ENCODE results near the gene ABCF3.

ABCF3 gene

GRCh38 chr3:184142199-184142598 is 43.8 kb upstream of the ABCF3 start:
- POLR2A ChIA-PET, result no interaction called here
- Histone ChIP-seq H3K9me3 (ENCODE audit: control insufficient read depth, insufficient read depth, low read depth, low read length) (no peaks in the 10 kb centered on the region), H3K36me3 (ENCODE audit: control insufficient read depth in 2 of 2, insufficient read depth in 1 of 2, low read length in 2 of 2) (peaks cover 6 to 84% of the 10 kb centered on the region in 2 experiments; a peak in 2 of 3 replicates), H3K27ac (ENCODE audit: extremely low read depth, low read depth, low read length) (no peak overlapping the region), H3K4me3 (ENCODE audit: low read depth, low read length) (no peak overlapping the region), H3K4me1 (ENCODE audit: control insufficient read depth, insufficient read depth, low read length) (no peaks in the 10 kb centered on the region)
- TF ChIP-seq ZNF513 (tag by site-specific recombination; IDR thresholded peaks at IDR 0.05), result 0 out of 2 replicates have a peak, but pooled peaks have one; percentile 23
- peak; percentile 72 for TF ChIP-seq SCRT2 (tag by site-specific recombination; IDR thresholded peaks at IDR 0.05)
- TF ChIP-seq ZNF624 (tag by site-specific recombination; IDR thresholded peaks at IDR 0.05), result no peak
- TF ChIP-seq ZSCAN23 (tag by site-specific recombination; IDR thresholded peaks at IDR 0.05), result no peak
- no peak for TF ChIP-seq ZNF610 (tag by site-specific recombination; IDR thresholded peaks at IDR 0.05; ENCODE audit: borderline replicate concordance)
- 0 out of 2 replicates have a peak, but pooled peaks have one; percentile 56 for TF ChIP-seq SCRT1 (tag by site-specific recombination; IDR thresholded peaks at IDR 0.05; ENCODE audit: borderline replicate concordance)
- no peak for TF ChIP-seq SP2 (tag by site-specific recombination; IDR thresholded peaks at IDR 0.05)
- TF ChIP-seq ZNF518A (tag by site-specific recombination; conservative IDR thresholded peaks at IDR 0.05; ENCODE audit: low read depth), result no peak
- TF ChIP-seq ZBTB48 (tag by site-specific recombination; IDR thresholded peaks at IDR 0.05), result no peak
- CTCF ChIA-PET, result no interaction called here

GRCh38 chr3:184143327-184143726 is 42.7 kb upstream of the ABCF3 start:
- Histone ChIP-seq H3K4me1 (ENCODE audit: control insufficient read depth, insufficient read depth, low read length) (no peaks in the 10 kb centered on the region), H3K36me3 (ENCODE audit: control insufficient read depth in 2 of 2, insufficient read depth in 1 of 2, low read length in 2 of 2) (peaks cover 6 to 75% of the 10 kb centered on the region in 2 experiments; a peak in 2 of 3 replicates), H3K4me3 (ENCODE audit: low read depth, low read length) (no peak overlapping the region), H3K27ac (ENCODE audit: extremely low read depth, low read depth, low read length) (no peak overlapping the region), H3K9me3 (ENCODE audit: control insufficient read depth, insufficient read depth, low read depth, low read length) (no peaks in the 10 kb centered on the region)
- POLR2A ChIA-PET, result interaction anchor here (2.2 kb wide), 1 partner anchor 8 kb away, joined by 6 read pairs; the partner anchor contains the start of gene EIF2B5
- CTCF ChIA-PET, result interaction anchor here (0.5 kb wide), 1 partner anchor 97 kb away, joined by 4 read pairs; no protein-coding TSS in a partner anchor
- TF ChIP-seq BCL11A (tag by site-specific recombination; IDR thresholded peaks at IDR 0.05; ENCODE audit: low read depth), result no peak
- TF ChIP-seq ZNF776 (tag by site-specific recombination; IDR thresholded peaks at IDR 0.05; ENCODE audit: borderline replicate concordance), result no peak
- no peak for TF ChIP-seq ZNF311 (tag by site-specific recombination; IDR thresholded peaks at IDR 0.05; ENCODE audit: borderline replicate concordance)
- TF ChIP-seq ZNF114 (tag by site-specific recombination; IDR thresholded peaks at IDR 0.05), result no peak
- no peak for TF ChIP-seq ZNF692 (tag by site-specific recombination; IDR thresholded peaks at IDR 0.05)
- TF ChIP-seq ZFP69B (tag by site-specific recombination; IDR thresholded peaks at IDR 0.05), result no peak
- no peak for TF ChIP-seq BCL6B (tag by site-specific recombination; IDR thresholded peaks at IDR 0.05)
- TF ChIP-seq ZNF157 (tag by site-specific recombination; IDR thresholded peaks at IDR 0.05), result no peak
- no peak for TF ChIP-seq ZNF791 (tag by site-specific recombination; IDR thresholded peaks at IDR 0.05)
- no peak for TF ChIP-seq TSHZ1 (tag by site-specific recombination; IDR thresholded peaks at IDR 0.05; ENCODE audit: borderline replicate concordance)
- TF ChIP-seq ZNF670 (tag by site-specific recombination; IDR thresholded peaks at IDR 0.05; ENCODE audit: low read depth), result no peak
- no peak for TF ChIP-seq ZNF391 (tag by site-specific recombination; IDR thresholded peaks at IDR 0.05; ENCODE audit: borderline replicate concordance, low read depth)
- TF ChIP-seq ZSCAN16 (tag by site-specific recombination; IDR thresholded peaks at IDR 0.05), result no peak
